K562 (cell line): ENCODE measurements around the gene TMEM30A. TPM values are rescaled to one million over a fixed set of nuclear protein-coding genes. Genes with fewer than 3 reads are reported as not detected.

Experiments
- ATAC-seq: fragments of 200-7000 bp; cut with Tn5 transposase; 3 replicates; pipeline ENCODE4 v1.9.1; 2020; ENCODE audit warnings: moderate library complexity
- BruUV-seq: library from RNA; stranded (reverse); fragments of 400-500 nt; replicated peaks from 2 replicates; lab custom pipeline; 2021; lab: Mats Ljungman, UMichigan
- CTCF ChIA-PET: fragments of 300-600 bp; formaldehyde crosslinking; extraction: SDS; loops from one replicate; lab custom pipeline; 2021; ENCODE audit warnings: low intra/inter-chr PET ratio; lab: Yijun Ruan, JAX
- POLR2A ChIA-PET: fragments of 300-600, 350-650 bp; sonication (Branson Sonifier 250); formaldehyde crosslinking; extraction: SDS; loops from one replicate; lab custom pipeline; 2021; ENCODE audit warnings: antibody characterized with exemption, inconsistent platforms; lab: Yijun Ruan, JAX
- DNase-seq, 4 experiments: peaks; one replicate each; pipeline versions ENCODE4 v3.0.0 to v3.0.0-alpha.2; 2011 to 2018; ENCODE audit warnings: low spot score in 3 of 4, mixed read lengths in 3 of 4; ENCODE audit errors: extremely low read depth in 1 of 4
- FAIRE-seq: peaks from 2 replicates; lab custom pipeline; 2011; peaks lifted over from hg19 to GRCh38; lab: Jason Lieb, UNC
- H2AFZ ChIP-seq: 2 replicates; pipeline ENCODE4 v1.6.0; 2011; ENCODE audit warnings: low read depth, low read length, control low read depth, inconsistent platforms
- H3K27ac ChIP-seq: fragments of 200-600 bp; 3 replicates; pipeline ENCODE4 v1.8.0; 2011; ENCODE audit warnings: low read depth, mild to moderate bottlenecking, control low read depth, inconsistent platforms, low read length, moderate library complexity, mixed read lengths; ENCODE audit errors: extremely low read depth
- H3K27me3 ChIP-seq, 2 experiments: fragments of 300-600 bp in 1 of 2; 2 replicates in 1 of 2; 3 replicates in 1 of 2; pipeline versions ENCODE4 v1.6.0 to v1.8.0; 2011; ENCODE audit warnings: inconsistent platforms in 2 of 2, low read length in 2 of 2, mild to moderate bottlenecking in 1 of 2, mixed read lengths in 1 of 2, moderate library complexity in 1 of 2; ENCODE audit not compliant: control insufficient read depth in 2 of 2, insufficient read depth in 2 of 2
- H3K36me3 ChIP-seq: fragments of 300-600 bp; 3 replicates; pipeline ENCODE4 v1.8.0; 2011; ENCODE audit warnings: mild to moderate bottlenecking, low read length, inconsistent platforms; ENCODE audit not compliant: control insufficient read depth, insufficient read depth
- H3K4me1 ChIP-seq, 2 experiments: fragments of 200-600 bp in 1 of 2; replicated peaks in 1 of 2; 2 replicates in 1 of 2; 3 replicates in 1 of 2; pipeline versions ENCODE4 v1.5.1 to v1.8.0; 2011; ENCODE audit warnings: inconsistent platforms in 2 of 2, low read length in 2 of 2, mild to moderate bottlenecking in 1 of 2, mixed read lengths in 1 of 2, moderate library complexity in 1 of 2; ENCODE audit not compliant: control insufficient read depth in 2 of 2, insufficient read depth in 2 of 2
- H3K4me2 ChIP-seq: 2 replicates; pipeline ENCODE4 v1.6.1; 2011; ENCODE audit warnings: low read length, control low read depth, inconsistent platforms, mixed read lengths; ENCODE audit not compliant: insufficient read depth
- H3K4me3 ChIP-seq: fragments of 200-600 bp; sonication (generic), shearing (Covaris generic); 2 replicates; pipeline ENCODE4 v1.5.1; 2016; ENCODE audit warnings: control low read depth, inconsistent platforms
- H3K79me2 ChIP-seq: fragments of 200-600 bp; 3 replicates; pipeline ENCODE4 v1.8.0; 2011; ENCODE audit warnings: low read length, inconsistent platforms; ENCODE audit not compliant: control insufficient read depth, insufficient read depth
- H3K9ac ChIP-seq, 2 experiments: 2 replicates each; pipeline versions ENCODE4 v1.6.0 to v1.6.1; 2011; ENCODE audit warnings: low read depth in 2 of 2, low read length in 2 of 2, control low read depth in 1 of 2, inconsistent platforms in 1 of 2, mild to moderate bottlenecking in 1 of 2, mixed read lengths in 1 of 2; ENCODE audit not compliant: insufficient read depth in 1 of 2
- H3K9me1 ChIP-seq: one replicate; pipeline ENCODE4 v1.6.0; 2011; ENCODE audit warnings: inconsistent platforms, mild to moderate bottlenecking, low read length, moderate library complexity; ENCODE audit not compliant: control insufficient read depth, insufficient read depth
- H3K9me3 ChIP-seq: replicated peaks from 2 replicates; pipeline ENCODE4 v1.5.1; 2011; ENCODE audit warnings: low read depth, low read length, inconsistent platforms; ENCODE audit not compliant: control insufficient read depth, insufficient read depth
- H4K20me1 ChIP-seq: replicated peaks from 2 replicates; pipeline ENCODE4 v1.6.1; 2011; ENCODE audit warnings: low read length, inconsistent platforms, mixed read lengths; ENCODE audit not compliant: control insufficient read depth, insufficient read depth
- AFF1 ChIP-seq, 2 experiments: fragments of 450-650 bp; IDR thresholded peaks; 2 replicates each; pipeline ENCODE4 v1.6.1; 2018; ENCODE audit warnings: mild to moderate bottlenecking in 2 of 2, low read depth in 1 of 2; ENCODE audit not compliant: partially characterized antibody in 2 of 2
- ARNT ChIP-seq, 2 experiments: fragments of 450-650 bp; IDR thresholded peaks; 2 replicates each; pipeline ENCODE4 v1.6.1; 2016; ENCODE audit warnings: mild to moderate bottlenecking in 1 of 2
- ATF1 ChIP-seq, 2 experiments: fragments of 450-650 bp in 1 of 2; IDR thresholded peaks; 2 replicates each; pipeline ENCODE4 v1.6.1; 2016; ENCODE audit warnings: missing compliant biosample characterization in 1 of 2, missing genetic modification characterization in 1 of 2
- BACH1 ChIP-seq: fragments of 200-800 bp; sonication (Bioruptor generic); IDR thresholded peaks from 2 replicates; pipeline ENCODE4 v1.6.1; 2016; ENCODE audit warnings: missing genetic modification characterization, missing compliant biosample characterization
- CCAR2 ChIP-seq: fragments of 200-400 bp; formaldehyde crosslinking; IDR thresholded peaks from 2 replicates; pipeline ENCODE4 v1.6.1; 2017; ENCODE audit warnings: mild to moderate bottlenecking, low read depth, low read length
- HDAC8 ChIP-seq: fragments of 450-650 bp; IDR thresholded peaks from 2 replicates; pipeline ENCODE4 v1.6.1; 2016; ENCODE audit warnings: mild to moderate bottlenecking, missing genetic modification characterization, moderate library complexity, missing compliant biosample characterization
- RBM34 ChIP-seq: fragments of 200-400 bp; formaldehyde crosslinking; IDR thresholded peaks from 2 replicates; pipeline ENCODE4 v1.6.1; 2018; ENCODE audit warnings: low read length, borderline replicate concordance; ENCODE audit not compliant: insufficient read depth
- RNF219 ChIP-seq: fragments of 250-450 bp; sonication (Bioruptor Pico); IDR thresholded peaks from 2 replicates; pipeline ENCODE4 v1.5.0; 2022; ENCODE audit warnings: mild to moderate bottlenecking
- ZNF436 ChIP-seq: fragments of 250-450, 450-650 bp; sonication (Bioruptor Pico); formaldehyde crosslinking; IDR thresholded peaks from 2 replicates; pipeline ENCODE4 v1.7.0; 2020; ENCODE audit warnings: mild to moderate bottlenecking
- ZNF696 ChIP-seq: fragments of 250-450 bp; sonication (Bioruptor Pico); conservative IDR thresholded peaks from 2 replicates; pipeline ENCODE4 v1.4.0; 2020; ENCODE audit warnings: mild to moderate bottlenecking, moderate library complexity
- WGBS: fragments of 100-300 bp; shearing (Covaris generic); methylation state at CpG from one replicate; pipeline ENCODE4 v1.1.6; 2016; ENCODE audit warnings: low coverage, mixed read lengths; ENCODE audit not compliant: insufficient coverage; ENCODE audit errors: missing lambda C conversion rate; 5-methylcytosine and 5-hydroxymethylcytosine counted together
- in situ Hi-C: fragments of 300-500 bp; cut with MboI; formaldehyde crosslinking; loops from 4 replicates; pipeline ENCODE4 v1.15.0; 2018; ENCODE audit warnings: inconsistent platforms, mixed read lengths
- intact Hi-C: fragments of 100-400 bp; cut with micrococcal nuclease; formaldehyde crosslinking; loops from 2 replicates; pipeline ENCODE4 v1.14.2; 2022
- polyA plus RNA-seq, 8 experiments: library from polyadenylated mRNA; depleted of rRNA in 4 of 8; stranded (reverse) in 5 of 8; unstranded in 3 of 8; fragments of >200 nt; fragmentation: Nextera tagmentation in 2 of 8; fragmentation: Illumina TruSeq in 1 of 8; extraction: Ambion mirVana in 2 of 8; extraction: Trizol in 1 of 8; gene quantifications; 2 replicates each; pipeline versions ENCODE4 v1.2.1 to v1.2.3, GENCODE V29; 2011 to 2014; ENCODE audit warnings: inconsistent platforms in 1 of 8, missing spikeins in 1 of 8
- total RNA-seq, 7 experiments: library from RNA; depleted of rRNA in 6 of 7; stranded (reverse); fragments of >200 nt in 6 of 7; fragmentation: Illumina TruSeq in 2 of 7; extraction: Trizol in 2 of 7; gene quantifications; 2 replicates each; pipeline versions ENCODE4 v1.2.1 to v1.2.3, GENCODE V29; 2011 to 2021; ENCODE audit warnings: low replicate concordance in 1 of 7
- TF ChIP-seq, protein P1 (sequence below): IDR thresholded peaks from 2 replicates; pipeline ENCODE4 v1.6.1; 2011; ENCODE audit not compliant: insufficient read length; ENCODE audit errors: extremely low read depth

TMEM30A gene
- total and polyA plus RNA-seq, 9 of the 15 experiments (the other 6 are each of a cell fraction or from before 2014, with no cell fraction given): 6.5 to 31.2 (median 16.3) TPM

DNA sequence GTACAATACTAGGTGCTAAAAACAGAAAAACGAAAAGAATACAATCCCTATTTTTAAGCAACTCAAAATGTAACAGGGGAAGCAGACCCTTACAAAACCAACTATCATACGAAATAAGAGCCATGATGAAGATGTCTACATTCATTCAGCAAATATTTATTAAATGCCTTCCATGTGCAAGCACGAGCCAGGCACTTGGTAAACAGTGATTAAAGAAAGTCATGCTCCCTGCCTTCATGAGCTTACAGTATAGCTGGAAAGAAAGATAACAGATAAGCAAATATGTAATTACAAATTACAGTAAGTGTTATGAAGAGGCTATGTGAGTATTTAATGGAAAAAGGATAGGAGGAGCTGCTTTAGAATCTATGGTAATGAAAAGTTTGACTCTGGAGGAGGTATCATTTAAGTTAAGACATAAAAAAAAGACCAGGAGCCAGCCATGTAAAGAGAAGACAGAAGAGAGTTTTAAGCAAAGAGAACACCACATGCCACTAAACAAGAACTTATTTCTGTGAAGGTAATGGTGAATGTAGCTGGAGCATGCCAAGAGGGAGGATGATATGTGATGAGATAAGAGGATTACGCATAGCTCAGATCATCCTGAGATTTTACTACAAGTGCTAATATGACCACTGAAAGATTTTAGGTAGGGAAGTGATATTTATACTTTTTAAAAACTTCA, 21.7 kb downstream of the TMEM30A start:
- Histone ChIP-seq H3K9me1 (no peaks in the 10 kb centered on the region), H3K9ac (no peak overlapping the region), H3K36me3 (peaks cover 56% of the 10 kb centered on the region), H3K4me2 (no peak overlapping the region), H2AFZ (no peak overlapping the region), H3K27ac (no peak overlapping the region), H3K9me3 (no peaks in the 10 kb centered on the region), H3K4me3 (no peak overlapping the region), H3K4me1 (no peaks in the 10 kb centered on the region), H3K27me3 (no peaks in the 10 kb centered on the region), H3K79me2 (peaks cover 26% of the 10 kb centered on the region), H4K20me1 (no peaks in the 10 kb centered on the region)
- POLR2A ChIA-PET: no interaction called here
- BruUV-seq: no TSS peak
- in situ Hi-C loops (loop anchor here (10.0 kb wide), 1 partner anchor 262 kb away; no protein-coding TSS in a partner anchor), intact Hi-C loops (no loop called here)
- FAIRE-seq: no peak
- ATAC-seq: no peak
- TF ChIP-seq, protein P1, sequence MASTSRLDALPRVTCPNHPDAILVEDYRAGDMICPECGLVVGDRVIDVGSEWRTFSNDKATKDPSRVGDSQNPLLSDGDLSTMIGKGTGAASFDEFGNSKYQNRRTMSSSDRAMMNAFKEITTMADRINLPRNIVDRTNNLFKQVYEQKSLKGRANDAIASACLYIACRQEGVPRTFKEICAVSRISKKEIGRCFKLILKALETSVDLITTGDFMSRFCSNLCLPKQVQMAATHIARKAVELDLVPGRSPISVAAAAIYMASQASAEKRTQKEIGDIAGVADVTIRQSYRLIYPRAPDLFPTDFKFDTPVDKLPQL: no peak
- TF ChIP-seq CCAR2 (no peak), RNF219 (CRISPR knock-in tag) (no peak), AFF1 (IDR thresholded peaks at IDR 0.05; ENCODE audit: low read depth in 1 of 2, partially characterized antibody in 2 of 2) (no peak), HDAC8 (tag) (no peak), ATF1 (CRISPR knock-in tag; IDR thresholded peaks at IDR 0.05) (no peak), ATF1 (tag; IDR thresholded peaks at IDR 0.05) (no peak), ARNT (IDR thresholded peaks at IDR 0.05) (no peak), ZNF436 (CRISPR knock-in tag) (no peak), BACH1 (tag) (no peak), RBM34 (no peak), ZNF696 (CRISPR knock-in tag) (no peak)
- CTCF ChIA-PET: no interaction called here
- 64% methylated on average over 4 of the region's 4 CpGs for WGBS
- DNase-seq: no peak
